CD4-positive, alpha-beta T cell treated with Interleukin-10 for 1 hour (primary cell): Measurements from ENCODE around the gene MYCN.

Experiments used
- DNase-seq: peaks from one replicate; pipeline ENCODE4 v3.0.0-alpha.2; 2020

Gene MYCN

GRCh38 chr2:15980605-15981098 lies 40.3 kb downstream of the MYCN start:
- DNase-seq: no peak

GRCh38 chr2:15981646-15982045 lies 41.3 kb downstream of the MYCN start:
- DNase-seq: no peak

- no peak for DNase-seq
Observed at GRCh38 chr2:15982285-15983044, 42.1 kb downstream of the MYCN start.

GRCh38 chr2:15983496-15983895 lies 43.1 kb downstream of the MYCN start:
- no peak for DNase-seq

GRCh38 chr2:15984368-15985255 lies 44.3 kb downstream of the MYCN start:
- no peak for DNase-seq

GRCh38 chr2:15985531-15985930 lies 45.2 kb downstream of the MYCN start:
- DNase-seq: no peak

- no peak for DNase-seq
Observed at GRCh38 chr2:15986068-15986560, 45.8 kb downstream of the MYCN start.

- no peak for DNase-seq
Observed at GRCh38 chr2:15986644-15987043, 46.3 kb downstream of the MYCN start.

- no peak for DNase-seq
Observed at GRCh38 chr2:15988733-15989132, 48.4 kb downstream of the MYCN start.

GRCh38 chr2:15989559-15989958 lies 49.2 kb downstream of the MYCN start:
- DNase-seq: no peak

- no peak for DNase-seq
Observed at GRCh38 chr2:15990151-15991101, 50.1 kb downstream of the MYCN start.

- no peak for DNase-seq
Observed at GRCh38 chr2:15991231-15991630, 50.9 kb downstream of the MYCN start.

GRCh38 chr2:15992457-15993231 lies 52.3 kb downstream of the MYCN start:
- no peak for DNase-seq

- no peak for DNase-seq
Observed at GRCh38 chr2:15993232-15993610, 52.9 kb downstream of the MYCN start.

GRCh38 chr2:15993666-15994065 lies 53.3 kb downstream of the MYCN start:
- DNase-seq: no peak

GRCh38 chr2:15995603-15996002 lies 55.3 kb downstream of the MYCN start:
- no peak for DNase-seq
